ENCODE measurements around the gene ZNF280B. TPM values are rescaled to one million over a fixed set of nuclear protein-coding genes. Genes with fewer than 3 reads are reported as not detected.
"Not testable (repeated sequence)": the region's sequence is repeated elsewhere in the genome, so short reads cannot be mapped to it uniquely, and the experiment has no call there.

Gene ZNF280B
- polyA plus RNA-seq, 1 of the 3 experiments (the other 2 are of a cell fraction) = 0.82 TPM

DNA sequence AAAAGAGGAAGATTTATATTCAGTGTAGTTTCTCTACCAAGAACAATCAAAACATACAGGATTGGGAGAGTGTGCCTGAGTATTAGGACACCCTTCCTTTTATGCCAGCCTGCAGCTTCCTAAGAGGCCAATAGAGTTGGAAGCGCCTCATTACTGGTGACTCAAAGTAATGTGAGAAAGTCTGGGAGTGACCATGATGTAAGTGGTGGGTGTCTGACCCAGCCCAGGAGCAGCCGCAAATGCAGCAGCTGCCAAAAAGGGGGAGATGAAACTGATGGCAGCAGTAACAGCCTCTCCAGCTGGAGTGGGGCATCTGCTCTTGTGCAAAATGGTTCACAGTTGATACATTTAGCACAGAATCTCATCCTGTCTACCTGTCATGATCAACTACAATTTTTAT lies 62.0 kb downstream of the ZNF280B start:
- POLR2A ChIA-PET = no interaction called here
- Histone ChIP-seq H3K4me1 (ENCODE audit: control insufficient read depth in 1 of 2, insufficient read depth in 2 of 2, low read depth in 1 of 2, low read length in 1 of 2) (no peaks in the 10 kb centered on the region; a peak in 1 of 4 replicates), H3K36me3 (replicated peaks in 1 of 2; ENCODE audit: control insufficient read depth in 1 of 2, insufficient read depth in 2 of 2, low read length in 1 of 2) (no peaks in the 10 kb centered on the region), H3K27ac (ENCODE audit: low read depth in 2 of 2, low read length in 1 of 2) (no peak overlapping the region), H3K9ac (no peak overlapping the region), H3K79me2 (ENCODE audit: insufficient read depth) (no peaks in the 10 kb centered on the region), H3K9me3 (no peaks in the 10 kb centered on the region), H3K4me2 (no peak overlapping the region), H3F3A (replicated peaks; ENCODE audit: insufficient read depth) (no peaks in the 10 kb centered on the region), H2AFZ (ENCODE audit: low read depth) (no peak overlapping the region), H3K9me2 (no peaks in the 10 kb centered on the region), H3K27me3 (ENCODE audit: insufficient read depth) (no peaks in the 10 kb centered on the region; the same call in 1 of the 2 replicates), H3K4me3 (ENCODE audit: low read depth in 2 of 2, low read length in 1 of 2) (no peak overlapping the region), H4K20me1 (ENCODE audit: insufficient read depth) (no peaks in the 10 kb centered on the region)
- no peak for DNase-seq
- TF ChIP-seq TEAD4 (IDR thresholded peaks at IDR 0.05; ENCODE audit: borderline replicate concordance, insufficient read depth) (no peak), FOSL2 (IDR thresholded peaks at IDR 0.05; ENCODE audit: borderline replicate concordance, low read depth) (no peak), USF2 (IDR thresholded peaks at IDR 0.05; ENCODE audit: borderline replicate concordance, low read depth, low read length) (no peak), GABPA (IDR thresholded peaks at IDR 0.05; ENCODE audit: low read depth) (no peak), GATA2 (CRISPR knock-in tag; IDR thresholded peaks at IDR 0.05) (no peak), ELF1 (IDR thresholded peaks at IDR 0.05) (no peak), MEF2A (IDR thresholded peaks at IDR 0.05; ENCODE audit: borderline replicate concordance, low read depth) (no peak), PBX3 (IDR thresholded peaks at IDR 0.05) (no peak), TCF12 (IDR thresholded peaks at IDR 0.05) (no peak), EZH2phosphoT487 (IDR thresholded peaks at IDR 0.05; ENCODE audit: borderline replicate concordance, low read depth) (no peak), CTCF (IDR thresholded peaks at IDR 0.05) (no peak), CHD2 (IDR thresholded peaks at IDR 0.05; ENCODE audit: low read length, partially characterized antibody) (no peak), YY1 (IDR thresholded peaks at IDR 0.05; ENCODE audit: low read depth) (no peak), RCOR1 (IDR thresholded peaks at IDR 0.05; ENCODE audit: low read length) (no peak), EP300 (IDR thresholded peaks at IDR 0.05; ENCODE audit: borderline replicate concordance in 1 of 2, low read depth in 1 of 2, low read length in 1 of 2) (no peak)
- CTCF ChIA-PET = interaction anchor here (1.2 to 3.9 kb wide), 3 partner anchors 15 to 18 kb away, joined by 3 to 17 read pairs (median 4); no protein-coding TSS in a partner anchor
- WGBS (ENCODE audit: low lambda C conversion rate) = 7% methylated on average over 2 of the region's 2 CpGs

DNA sequence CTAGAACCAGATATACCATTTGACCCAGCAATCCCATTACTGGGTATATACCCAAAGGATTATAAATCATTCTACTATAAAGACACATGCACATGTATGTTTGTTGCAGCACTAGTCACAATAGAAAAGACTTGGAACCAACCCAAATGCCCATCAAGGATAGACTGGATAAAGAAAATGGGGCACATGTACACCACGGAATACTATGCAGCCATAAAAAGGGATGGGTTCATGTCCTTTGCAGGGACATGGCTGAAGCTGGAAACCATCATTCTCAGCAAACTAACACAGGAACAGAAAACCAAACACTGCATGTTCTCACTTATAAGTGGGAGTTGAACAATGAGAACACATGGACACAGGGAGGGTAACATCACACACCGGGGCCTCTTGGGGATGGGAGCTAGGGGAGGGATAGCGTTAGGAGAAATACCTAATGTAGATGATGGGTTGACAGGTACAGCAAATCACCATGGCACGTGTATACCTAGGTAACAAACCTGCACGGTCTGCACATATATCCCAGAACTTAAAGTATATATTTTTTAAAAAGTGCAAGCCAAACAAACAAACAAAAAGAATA lies 64.4 kb downstream of the ZNF280B start:
- H2AFZ ChIP-seq (ENCODE audit: low read depth); DNase-seq; H3F3A ChIP-seq (replicated peaks; ENCODE audit: insufficient read depth); H3K36me3 ChIP-seq (replicated peaks in 1 of 2; ENCODE audit: control insufficient read depth in 1 of 2, insufficient read depth in 2 of 2, low read length in 1 of 2); H4K20me1 ChIP-seq (ENCODE audit: insufficient read depth); H3K4me2 ChIP-seq; H3K4me3 ChIP-seq (ENCODE audit: low read depth in 2 of 2, low read length in 1 of 2); H3K4me1 ChIP-seq (ENCODE audit: control insufficient read depth in 1 of 2, insufficient read depth in 2 of 2, low read depth in 1 of 2, low read length in 1 of 2); CTCF ChIA-PET; H3K9me2 ChIP-seq; H3K9me3 ChIP-seq; H3K27ac ChIP-seq (ENCODE audit: low read depth in 2 of 2, low read length in 1 of 2); POLR2A ChIA-PET; H3K27me3 ChIP-seq (ENCODE audit: insufficient read depth); H3K9ac ChIP-seq; H3K79me2 ChIP-seq (ENCODE audit: insufficient read depth): not testable (repeated sequence)
- WGBS (ENCODE audit: low lambda C conversion rate) = 37% methylated on average over 5 of the region's 5 CpGs

Data from SK-N-SH (cell line).